ENCODE data around the gene ADRA2B.
"Not testable (repeated sequence)": the region's sequence is repeated elsewhere in the genome, so short reads cannot be mapped to it uniquely, and the experiment has no call there.

ADRA2B gene

GRCh38 chr2:96085541-96086355 lies 30.6 kb downstream of the ADRA2B start:
- no peak for DNase-seq

- DNase-seq = not testable (repeated sequence)
Measured at GRCh38 chr2:96084858-96085518, 31.4 kb downstream of the ADRA2B start.

- DNase-seq = no peak
Measured at GRCh38 chr2:96083989-96084857, 32.1 kb downstream of the ADRA2B start.

GRCh38 chr2:96083064-96083939 lies 33.1 kb downstream of the ADRA2B start:
- DNase-seq = no peak

DNA sequence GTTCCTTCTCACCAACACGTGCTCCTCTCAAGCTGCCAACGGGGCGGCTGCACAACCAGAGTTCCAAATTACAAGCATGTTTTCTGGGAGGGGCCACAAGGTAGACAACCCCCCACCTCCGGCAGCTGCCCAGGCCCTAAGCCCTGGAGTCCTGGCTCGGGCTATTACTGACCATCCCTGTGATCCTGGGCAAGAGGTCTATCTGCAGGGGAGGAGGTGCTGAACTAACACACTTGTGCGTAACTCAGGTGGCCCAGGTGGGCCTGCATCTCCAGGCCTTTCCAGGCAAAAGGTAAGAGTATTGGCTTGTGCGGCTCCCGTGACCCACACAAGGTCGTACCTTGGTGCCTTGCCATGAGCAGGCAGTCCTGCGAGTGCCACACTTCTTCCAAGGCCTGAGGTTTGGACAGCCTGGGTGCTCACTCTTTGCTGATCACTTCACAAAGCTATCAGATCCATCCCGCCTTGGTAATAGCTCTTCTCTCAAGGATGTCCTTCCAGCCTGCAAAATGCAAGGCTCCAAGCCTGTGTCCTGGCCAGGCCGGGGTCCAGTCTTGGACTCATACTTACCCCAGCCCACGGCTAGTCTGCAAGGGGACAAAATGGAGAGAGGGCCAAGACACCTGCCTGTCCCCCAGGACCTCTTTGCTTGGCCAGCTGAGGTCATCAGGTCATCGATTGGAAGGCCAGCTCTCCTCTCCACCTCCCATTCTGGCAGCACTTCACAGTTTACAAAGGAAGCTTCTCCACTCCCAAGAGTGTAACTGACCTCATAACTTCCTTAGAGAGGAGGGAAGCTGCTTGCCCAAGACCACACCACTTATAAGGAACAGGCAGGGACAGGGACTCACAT lies 33.9 kb downstream of the ADRA2B start:
- no peak for DNase-seq

GRCh38 chr2:96081042-96081441 lies 35.3 kb downstream of the ADRA2B start:
- no peak for DNase-seq

DNA sequence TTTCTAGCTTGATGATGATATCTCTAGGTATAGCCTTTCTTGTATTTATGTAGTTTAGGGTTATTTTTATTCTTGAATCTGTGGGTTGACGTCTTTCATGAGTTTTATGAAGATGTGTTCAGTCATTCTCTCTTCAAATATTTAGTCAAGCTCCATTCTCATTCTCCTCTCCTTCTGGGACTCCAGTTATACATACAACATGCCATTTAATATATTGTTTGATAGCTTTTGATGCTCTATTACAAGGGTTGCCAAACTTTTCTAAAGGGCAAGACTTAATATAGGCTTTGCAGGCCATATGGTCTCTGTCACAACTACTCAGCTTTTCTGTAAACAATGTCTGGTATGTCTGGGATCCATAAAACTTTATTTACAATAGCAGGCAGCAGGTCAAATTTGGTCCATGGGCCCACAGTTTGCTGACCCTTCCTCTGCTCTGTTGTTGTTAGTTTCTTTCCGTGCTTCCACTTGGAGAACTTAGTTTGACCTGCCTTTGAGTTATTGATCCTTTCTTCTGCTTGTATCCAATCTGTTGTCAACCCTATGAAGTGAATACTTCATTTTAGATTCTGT lies 41.1 kb downstream of the ADRA2B start:
- DNase-seq = no peak

DNA sequence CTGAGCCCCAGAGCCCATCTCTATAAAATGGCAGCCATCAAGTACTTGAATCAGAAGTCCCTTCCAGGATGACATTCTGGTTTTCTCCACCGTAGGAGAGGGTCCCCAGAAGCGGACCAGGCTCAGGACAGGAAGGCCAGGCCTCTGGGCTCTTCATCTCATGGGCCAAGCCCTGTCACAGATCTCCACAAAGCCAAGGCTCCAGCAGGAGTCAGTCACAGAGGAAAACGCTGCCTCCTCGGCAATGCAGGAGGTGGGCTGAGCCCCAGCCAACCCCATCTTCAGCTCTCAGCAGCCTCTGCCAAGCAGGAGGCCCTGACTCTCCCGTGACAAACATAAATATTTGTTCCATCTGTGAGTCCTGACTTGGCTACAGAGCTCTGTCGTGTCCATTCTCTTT lies 42.2 kb downstream of the ADRA2B start:
- DNase-seq = no peak

- DNase-seq = no peak
Measured at GRCh38 chr2:96073170-96073775, 43.1 kb downstream of the ADRA2B start.

GRCh38 chr2:96072746-96073145 lies 43.6 kb downstream of the ADRA2B start:
- no peak for DNase-seq

DNA sequence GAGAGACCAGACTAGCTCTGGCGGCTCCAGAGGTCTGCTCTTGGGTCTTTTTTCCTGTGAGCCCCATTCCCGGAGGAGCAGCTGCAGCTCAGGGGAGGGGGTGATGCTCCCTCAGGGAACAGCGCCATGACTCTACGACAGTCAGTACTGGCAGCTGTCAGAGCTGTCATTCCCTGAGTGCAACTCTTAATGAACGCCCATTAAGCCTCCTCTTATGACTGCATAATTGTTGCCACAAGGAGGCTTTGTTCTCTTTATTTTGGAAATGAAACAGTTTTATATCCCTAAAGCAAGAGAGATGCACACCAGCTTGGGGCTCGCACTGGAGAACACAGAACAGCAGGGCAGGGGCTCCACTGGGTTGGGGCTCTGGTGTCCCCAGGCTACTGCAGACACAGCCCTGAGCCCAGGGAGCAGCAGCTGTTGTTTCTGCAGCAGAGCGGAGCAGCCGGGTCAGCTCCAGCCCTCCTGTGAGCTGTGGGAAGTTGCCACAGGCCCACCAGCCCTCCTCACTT lies 44.3 kb downstream of the ADRA2B start:
- DNase-seq = not testable (repeated sequence)

GRCh38 chr2:96071087-96071976 lies 45.0 kb downstream of the ADRA2B start:
- DNase-seq = not testable (repeated sequence)

DNA sequence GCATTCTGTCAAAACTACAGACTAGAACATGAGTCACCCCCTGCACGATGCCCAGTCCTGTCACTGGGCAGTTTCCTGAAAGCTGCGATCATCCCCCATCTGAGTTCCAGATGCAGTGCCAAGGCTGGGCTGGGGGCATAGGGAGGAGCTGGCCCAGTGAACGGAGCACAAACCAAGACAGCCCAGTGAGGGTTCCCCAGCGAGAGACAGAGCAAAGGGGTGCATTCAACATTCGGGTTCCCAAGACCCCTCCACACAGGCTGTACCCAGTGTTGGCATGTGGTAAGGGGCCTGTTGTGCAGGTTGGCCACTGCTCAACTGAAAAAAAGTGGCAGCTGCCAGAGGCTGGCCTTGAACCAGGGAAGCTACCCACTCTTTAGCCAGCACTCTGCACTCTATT lies 46.0 kb downstream of the ADRA2B start:
- not testable (repeated sequence) for DNase-seq

GRCh38 chr2:96069878-96070277 lies 46.5 kb downstream of the ADRA2B start:
- DNase-seq = not testable (repeated sequence)

DNA sequence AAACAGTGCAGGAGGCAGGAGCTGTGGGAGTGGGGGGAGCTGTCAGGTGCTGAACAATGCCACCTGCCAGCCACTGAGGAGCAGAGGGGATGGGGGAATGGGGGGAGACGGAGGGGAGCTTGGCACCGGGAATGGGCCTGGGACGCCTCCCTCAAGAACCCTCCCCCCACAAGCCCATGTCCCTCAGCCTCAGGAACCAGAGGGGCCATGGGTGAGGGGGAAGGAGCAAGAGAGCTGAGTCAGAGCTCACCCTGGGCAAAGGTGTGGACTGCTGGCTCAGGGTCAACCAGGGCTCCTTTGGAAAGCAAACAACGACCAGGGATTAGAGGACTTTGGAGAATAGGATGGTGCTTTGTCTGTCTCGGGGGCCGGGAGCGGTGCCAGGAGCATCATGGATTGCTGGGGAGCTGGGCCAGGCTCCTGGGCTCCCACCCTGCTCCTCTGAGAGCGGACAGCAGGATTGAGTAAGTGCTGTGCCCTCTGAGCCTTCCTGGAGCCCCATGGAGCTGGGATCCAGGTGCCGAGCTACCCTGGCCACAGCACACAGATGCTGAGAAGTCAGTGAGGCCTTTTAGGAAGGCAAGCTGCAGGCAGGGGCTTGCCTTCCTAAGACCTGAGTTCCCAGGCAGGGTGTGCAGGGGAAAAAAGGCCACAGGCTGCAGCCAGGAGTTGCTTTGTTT lies 48.3 kb downstream of the ADRA2B start:
- DNase-seq = not testable (repeated sequence)

DNA sequence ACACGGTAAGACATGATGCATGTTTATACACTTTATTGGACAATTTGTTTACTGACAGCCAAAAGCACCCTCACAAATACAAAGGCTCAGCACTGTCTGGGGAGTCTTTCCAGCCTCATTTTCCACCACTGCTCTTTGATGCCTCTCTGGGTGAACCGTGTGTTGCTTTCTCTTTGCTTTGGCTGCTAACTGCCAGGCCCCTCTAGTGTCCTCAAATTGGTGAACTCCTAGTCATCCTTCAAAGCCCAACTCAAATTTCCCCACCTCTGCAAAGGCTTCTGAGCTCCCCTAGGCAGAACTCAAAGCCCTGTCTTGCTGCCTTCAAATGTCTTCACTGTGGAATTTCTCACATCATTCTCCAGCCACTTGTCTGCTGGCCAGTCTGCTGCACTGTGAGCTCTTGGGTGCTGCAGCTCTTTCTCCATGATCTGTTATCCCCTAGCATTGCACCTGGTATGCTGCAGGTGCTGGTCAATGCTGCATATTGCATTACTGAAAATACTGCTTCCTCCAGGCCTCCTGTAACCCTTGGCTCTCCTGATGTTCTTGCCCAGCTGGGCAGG lies 49.2 kb downstream of the ADRA2B start:
- not testable (repeated sequence) for DNase-seq

- not testable (repeated sequence) for DNase-seq
Measured at GRCh38 chr2:96066511-96066910, 49.9 kb downstream of the ADRA2B start.

GRCh38 chr2:96065954-96066353 lies 50.4 kb downstream of the ADRA2B start:
- DNase-seq = not testable (repeated sequence)

Data from fibroblast of upper back skin (primary cell).